ENCODE results near the gene DACT2.

DACT2 gene

DNA sequence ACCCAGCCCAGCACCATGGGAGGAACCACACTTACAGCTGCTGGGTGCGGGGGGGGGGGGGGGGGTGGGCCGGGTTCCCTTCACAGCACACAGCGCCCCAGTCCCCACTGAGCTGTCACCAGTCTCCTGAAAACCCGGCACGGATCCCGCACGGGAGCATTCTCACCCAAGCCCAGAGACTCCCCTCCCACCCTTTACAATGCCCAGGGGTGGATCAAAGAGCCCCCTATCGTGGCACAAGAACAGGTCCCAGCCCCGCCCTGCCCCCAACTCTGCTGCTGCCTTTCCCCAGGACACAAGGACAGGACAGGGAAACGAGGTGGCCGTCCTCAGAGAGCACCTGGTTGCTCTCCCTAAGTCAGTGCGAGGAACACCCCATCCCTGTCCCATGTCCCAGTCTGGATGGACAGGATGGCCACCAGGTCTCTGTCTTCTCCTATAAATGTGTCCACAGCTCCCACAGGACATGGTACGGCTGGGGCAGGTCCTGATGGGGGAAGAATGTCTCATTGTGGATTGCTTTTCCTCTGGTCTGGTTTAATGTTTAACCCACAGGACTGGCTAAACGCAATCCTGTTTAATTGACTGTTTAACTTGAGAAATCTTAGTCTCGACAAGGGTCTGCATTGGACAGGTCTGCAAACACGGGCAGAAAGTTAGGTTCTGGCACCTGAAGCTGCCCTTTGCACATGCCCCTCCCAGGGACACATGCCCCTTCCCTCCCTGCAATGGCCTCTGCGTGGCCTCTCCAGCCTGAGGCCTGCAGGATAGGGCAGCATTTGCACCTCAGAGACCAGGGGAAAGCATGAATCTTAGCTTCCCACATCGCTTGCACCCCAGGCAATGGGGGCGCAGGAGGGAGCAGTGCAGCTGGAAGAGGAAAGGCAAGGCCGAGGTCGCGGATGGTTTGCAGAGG, 45.3 kb downstream of the DACT2 start:
- H3K4me3 ChIP-seq (ENCODE audit: low read depth, low read length): no peak overlapping the region
- no peaks in the 10 kb centered on the region for H3K27me3 ChIP-seq (ENCODE audit: insufficient read depth, low read depth, severe bottlenecking)
- TF ChIP-seq, protein P1, sequence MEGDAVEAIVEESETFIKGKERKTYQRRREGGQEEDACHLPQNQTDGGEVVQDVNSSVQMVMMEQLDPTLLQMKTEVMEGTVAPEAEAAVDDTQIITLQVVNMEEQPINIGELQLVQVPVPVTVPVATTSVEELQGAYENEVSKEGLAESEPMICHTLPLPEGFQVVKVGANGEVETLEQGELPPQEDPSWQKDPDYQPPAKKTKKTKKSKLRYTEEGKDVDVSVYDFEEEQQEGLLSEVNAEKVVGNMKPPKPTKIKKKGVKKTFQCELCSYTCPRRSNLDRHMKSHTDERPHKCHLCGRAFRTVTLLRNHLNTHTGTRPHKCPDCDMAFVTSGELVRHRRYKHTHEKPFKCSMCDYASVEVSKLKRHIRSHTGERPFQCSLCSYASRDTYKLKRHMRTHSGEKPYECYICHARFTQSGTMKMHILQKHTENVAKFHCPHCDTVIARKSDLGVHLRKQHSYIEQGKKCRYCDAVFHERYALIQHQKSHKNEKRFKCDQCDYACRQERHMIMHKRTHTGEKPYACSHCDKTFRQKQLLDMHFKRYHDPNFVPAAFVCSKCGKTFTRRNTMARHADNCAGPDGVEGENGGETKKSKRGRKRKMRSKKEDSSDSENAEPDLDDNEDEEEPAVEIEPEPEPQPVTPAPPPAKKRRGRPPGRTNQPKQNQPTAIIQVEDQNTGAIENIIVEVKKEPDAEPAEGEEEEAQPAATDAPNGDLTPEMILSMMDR (IDR thresholded peaks at IDR 0.05; ENCODE audit: low read depth, low read length): no peak
- H3K36me3 ChIP-seq: no peaks in the 10 kb centered on the region
- H3K9me3 ChIP-seq (ENCODE audit: severe bottlenecking): no peaks in the 10 kb centered on the region
- H3K27ac ChIP-seq: no peak overlapping the region
- no peak for DNase-seq

- TF ChIP-seq, protein P1 (IDR thresholded peaks at IDR 0.05; ENCODE audit: low read depth, low read length): no peak
- H3K27ac ChIP-seq: no peak overlapping the region
- DNase-seq: no peak
- no peak overlapping the region for H3K4me3 ChIP-seq (ENCODE audit: low read depth, low read length)
- H3K36me3 ChIP-seq: no peaks in the 10 kb centered on the region
- H3K27me3 ChIP-seq (ENCODE audit: insufficient read depth, low read depth, severe bottlenecking): no peaks in the 10 kb centered on the region
- no peaks in the 10 kb centered on the region for H3K9me3 ChIP-seq (ENCODE audit: severe bottlenecking)
These were observed 46.0 kb downstream of the DACT2 start for GRCh38 chr6:168273441-168274036.

DNA sequence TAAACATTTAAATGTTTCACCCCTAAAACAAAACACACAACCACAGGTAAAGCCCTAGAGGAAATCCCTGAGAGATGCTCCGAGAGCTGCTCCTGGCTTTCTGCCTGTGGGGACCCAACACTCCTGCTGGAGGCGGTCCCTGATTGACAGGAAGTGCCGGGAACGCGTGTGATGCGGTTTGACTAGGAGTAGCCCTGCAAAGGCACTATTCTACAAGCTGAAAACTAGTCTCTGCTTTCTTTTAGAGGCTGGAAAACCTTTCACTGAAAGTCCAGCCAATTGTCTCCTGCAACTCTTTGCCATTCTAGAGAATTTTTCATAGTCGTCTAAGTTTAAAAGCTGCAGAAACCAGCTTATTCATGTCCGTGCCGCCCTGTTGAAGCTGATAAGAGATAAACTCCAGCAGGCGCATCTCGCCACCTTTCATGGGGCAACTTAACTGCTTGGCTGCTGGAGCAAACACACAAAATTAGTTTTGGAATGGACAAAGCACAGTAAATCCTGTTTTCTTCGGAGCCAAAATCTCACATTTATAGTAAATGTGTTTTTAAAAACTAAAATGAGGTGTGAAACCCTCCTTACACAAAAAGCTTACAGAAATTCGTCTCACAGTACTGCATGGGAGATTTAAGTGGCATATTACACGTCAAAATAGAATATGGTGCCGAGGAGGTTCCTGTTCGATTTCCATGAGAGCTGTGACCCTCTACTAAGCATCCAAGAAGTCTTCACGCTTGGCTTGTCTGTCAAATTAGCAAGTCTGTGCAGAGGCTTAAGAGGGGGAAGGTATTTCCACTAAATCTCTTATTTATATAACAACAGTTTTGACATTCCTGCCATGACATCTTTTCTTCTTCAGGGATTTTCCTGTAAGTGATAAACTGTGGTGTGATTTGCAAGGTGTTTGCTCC, 46.9 kb downstream of the DACT2 start:
- TF ChIP-seq, protein P1 (IDR thresholded peaks at IDR 0.05; ENCODE audit: low read depth, low read length): no peak
- Histone ChIP-seq H3K4me3 (ENCODE audit: low read depth, low read length) (no peak overlapping the region), H3K36me3 (no peaks in the 10 kb centered on the region), H3K27me3 (ENCODE audit: insufficient read depth, low read depth, severe bottlenecking) (no peaks in the 10 kb centered on the region), H3K27ac (no peak overlapping the region), H3K9me3 (ENCODE audit: severe bottlenecking) (no peaks in the 10 kb centered on the region)
- peak; percentile 23 for DNase-seq

DNA sequence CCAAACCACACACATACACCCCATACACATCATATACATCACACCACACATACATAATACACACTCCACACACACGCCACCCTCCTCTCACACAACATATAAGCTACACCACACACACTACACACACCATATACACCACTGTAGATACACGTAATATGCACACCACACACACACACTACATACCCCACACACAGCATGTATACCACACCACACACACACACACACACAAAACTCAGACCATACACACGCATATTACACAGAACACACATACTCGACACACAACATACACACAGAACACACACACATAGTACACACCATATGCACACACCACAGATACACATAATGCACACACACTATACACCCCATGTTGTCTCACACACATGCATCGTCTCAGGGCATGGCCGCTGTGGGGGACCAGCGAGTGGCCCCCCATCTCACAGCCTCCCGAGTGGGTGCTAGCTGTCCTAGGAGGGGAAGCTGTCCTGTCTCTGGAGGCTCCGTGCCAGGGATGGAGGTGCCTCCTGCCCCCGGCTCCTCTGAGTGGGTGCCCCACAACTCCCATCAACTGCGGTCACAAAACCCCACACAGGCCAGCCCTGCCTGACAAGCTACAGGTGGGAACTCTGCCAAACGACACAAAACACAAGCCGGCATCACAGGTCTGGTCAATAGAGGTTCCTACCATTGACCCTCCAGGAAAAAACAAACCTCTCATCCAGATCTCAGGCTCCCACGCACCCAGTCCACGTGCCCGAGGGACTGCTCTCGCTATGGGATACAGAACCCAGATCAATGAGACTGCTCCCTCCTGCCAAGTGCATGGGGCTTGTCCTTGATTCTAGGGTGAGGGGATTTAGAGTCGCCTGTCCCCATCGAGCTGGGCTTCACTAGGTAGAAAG, 49.1 kb downstream of the DACT2 start:
- no peaks in the 10 kb centered on the region for H3K27me3 ChIP-seq (ENCODE audit: insufficient read depth, low read depth, severe bottlenecking)
- no peak overlapping the region for H3K4me3 ChIP-seq (ENCODE audit: low read depth, low read length)
- no peaks in the 10 kb centered on the region for H3K36me3 ChIP-seq
- TF ChIP-seq, protein P1 (IDR thresholded peaks at IDR 0.05; ENCODE audit: low read depth, low read length): no peak
- H3K27ac ChIP-seq: no peak overlapping the region
- no peak for DNase-seq
- H3K9me3 ChIP-seq (ENCODE audit: severe bottlenecking): no peaks in the 10 kb centered on the region

Data from WERI-Rb-1 (cell line).